Measurements from ENCODE around the gene MAD1L1.
"Not testable (repeated sequence)": the region's sequence is repeated elsewhere in the genome, so short reads cannot be mapped to it uniquely, and the experiment has no call there.

MAD1L1 gene

DNA sequence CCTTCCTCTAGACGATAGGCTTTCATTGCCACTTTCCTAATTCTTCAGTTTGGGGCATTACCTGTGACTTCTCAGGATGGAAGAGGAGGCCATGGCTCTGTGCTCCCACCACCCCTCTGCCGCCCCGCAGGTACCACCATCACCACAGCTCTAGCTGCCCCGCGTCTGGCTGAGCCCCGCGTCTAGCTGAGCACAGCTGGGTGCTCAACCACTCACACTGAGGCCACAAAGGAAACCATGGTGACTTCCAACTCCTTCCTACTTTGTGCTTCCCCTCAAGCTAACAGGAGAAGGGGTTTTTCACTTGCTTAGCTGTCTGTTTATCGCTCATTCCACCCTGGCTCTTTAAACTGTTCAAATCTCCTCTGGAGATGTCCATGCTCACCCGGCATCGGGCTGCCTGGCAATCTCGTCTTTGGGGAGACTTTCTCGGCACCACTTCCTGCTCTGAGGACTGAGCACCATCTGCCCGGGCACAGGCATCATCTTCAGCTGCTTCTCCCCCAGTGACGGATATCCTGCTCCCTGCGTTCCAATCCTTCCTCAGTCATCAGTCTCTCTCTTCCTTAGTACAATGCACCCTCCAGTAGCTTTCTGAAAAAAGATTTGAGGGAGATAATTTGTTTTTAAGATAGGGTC, 59.4 kb downstream of the MAD1L1 start:
- DNase-seq (ENCODE audit: low read depth), result no peak

- DNase-seq (ENCODE audit: low read depth), result no peak
These were observed 60.2 kb downstream of the MAD1L1 start for GRCh38 chr7:2172311-2173188.

- no peak for DNase-seq (ENCODE audit: low read depth)
These were observed 60.9 kb downstream of the MAD1L1 start for GRCh38 chr7:2171855-2172254.

- DNase-seq (ENCODE audit: low read depth), result no peak
These were observed 61.9 kb downstream of the MAD1L1 start for GRCh38 chr7:2170576-2171521.

GRCh38 chr7:2169923-2170575, 62.7 kb downstream of the MAD1L1 start:
- no peak for DNase-seq (ENCODE audit: low read depth)

GRCh38 chr7:2168615-2169311, 64.0 kb downstream of the MAD1L1 start:
- no peak for DNase-seq (ENCODE audit: low read depth)

DNA sequence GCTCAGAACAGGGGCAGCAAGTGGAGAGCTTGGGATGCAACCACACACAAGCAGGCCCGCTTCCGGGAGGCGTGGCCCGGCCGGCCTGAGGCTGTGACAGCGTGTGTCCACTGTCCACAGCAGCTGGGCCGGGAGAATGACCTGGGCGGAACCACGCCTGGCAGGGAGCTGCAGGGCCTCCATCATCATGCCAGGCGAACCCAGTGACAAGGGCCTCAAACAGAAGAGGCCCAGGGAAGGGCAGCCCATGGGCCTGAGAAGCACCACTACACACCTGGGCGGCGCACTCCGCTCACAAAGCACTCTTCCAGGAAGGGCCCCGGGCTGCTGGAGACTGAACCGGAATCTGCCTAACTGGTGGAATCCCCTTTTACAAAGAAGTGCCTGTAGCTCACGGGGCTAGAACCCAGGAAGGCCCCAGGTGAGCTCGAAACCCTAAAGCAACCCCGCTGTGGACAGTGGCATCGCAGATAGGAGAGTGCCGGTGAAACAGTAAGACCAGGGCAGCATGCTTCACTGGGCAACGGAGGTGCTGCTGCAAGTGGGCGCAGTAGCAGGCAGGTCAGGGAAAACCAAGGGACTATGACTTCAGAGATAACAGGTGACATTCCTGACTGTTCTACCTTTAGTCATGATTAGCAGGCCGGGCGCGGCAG, 66.0 kb downstream of the MAD1L1 start:
- no peak for DNase-seq (ENCODE audit: low read depth)

- no peak for DNase-seq (ENCODE audit: low read depth)
These were observed 66.8 kb downstream of the MAD1L1 start for GRCh38 chr7:2165610-2166594.

DNA sequence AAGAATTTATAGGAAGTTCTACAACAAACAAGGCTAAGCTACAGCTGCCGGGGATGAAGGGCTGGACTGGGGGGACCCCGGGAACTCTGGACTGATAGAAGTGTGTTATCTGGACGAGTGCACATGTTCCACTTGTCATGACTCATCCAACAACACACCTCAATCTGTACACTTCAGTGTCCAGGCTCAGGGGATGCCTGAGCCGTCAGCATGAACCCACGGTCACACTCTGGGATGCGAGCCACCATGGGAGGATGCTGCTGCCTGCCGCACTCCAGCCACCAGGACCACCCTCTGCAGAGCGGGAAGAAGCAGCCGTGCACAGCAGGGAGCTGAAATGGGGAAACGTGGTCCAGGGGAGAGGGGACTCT, 67.5 kb downstream of the MAD1L1 start:
- no peak for DNase-seq (ENCODE audit: low read depth)

DNA sequence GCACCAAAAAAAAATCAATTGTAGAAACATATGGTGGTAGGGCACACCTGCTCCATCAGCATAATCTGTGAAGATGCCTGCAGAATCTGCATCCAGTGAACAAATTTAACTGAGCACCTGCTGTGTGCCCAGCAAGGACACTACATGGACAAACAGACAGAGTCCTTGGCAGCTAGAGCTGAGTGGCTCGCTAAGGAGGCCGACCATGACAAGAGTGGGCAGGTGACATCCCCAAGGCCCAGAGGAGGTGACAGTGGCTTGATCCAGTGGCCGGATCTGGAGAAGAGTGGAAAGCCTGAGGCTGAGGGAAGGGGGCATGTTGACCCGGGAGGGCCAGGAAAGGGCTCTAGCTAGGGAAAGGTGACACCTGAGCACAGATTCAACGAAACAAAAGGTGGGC, 68.1 kb downstream of the MAD1L1 start:
- DNase-seq (ENCODE audit: low read depth), result no peak

DNA sequence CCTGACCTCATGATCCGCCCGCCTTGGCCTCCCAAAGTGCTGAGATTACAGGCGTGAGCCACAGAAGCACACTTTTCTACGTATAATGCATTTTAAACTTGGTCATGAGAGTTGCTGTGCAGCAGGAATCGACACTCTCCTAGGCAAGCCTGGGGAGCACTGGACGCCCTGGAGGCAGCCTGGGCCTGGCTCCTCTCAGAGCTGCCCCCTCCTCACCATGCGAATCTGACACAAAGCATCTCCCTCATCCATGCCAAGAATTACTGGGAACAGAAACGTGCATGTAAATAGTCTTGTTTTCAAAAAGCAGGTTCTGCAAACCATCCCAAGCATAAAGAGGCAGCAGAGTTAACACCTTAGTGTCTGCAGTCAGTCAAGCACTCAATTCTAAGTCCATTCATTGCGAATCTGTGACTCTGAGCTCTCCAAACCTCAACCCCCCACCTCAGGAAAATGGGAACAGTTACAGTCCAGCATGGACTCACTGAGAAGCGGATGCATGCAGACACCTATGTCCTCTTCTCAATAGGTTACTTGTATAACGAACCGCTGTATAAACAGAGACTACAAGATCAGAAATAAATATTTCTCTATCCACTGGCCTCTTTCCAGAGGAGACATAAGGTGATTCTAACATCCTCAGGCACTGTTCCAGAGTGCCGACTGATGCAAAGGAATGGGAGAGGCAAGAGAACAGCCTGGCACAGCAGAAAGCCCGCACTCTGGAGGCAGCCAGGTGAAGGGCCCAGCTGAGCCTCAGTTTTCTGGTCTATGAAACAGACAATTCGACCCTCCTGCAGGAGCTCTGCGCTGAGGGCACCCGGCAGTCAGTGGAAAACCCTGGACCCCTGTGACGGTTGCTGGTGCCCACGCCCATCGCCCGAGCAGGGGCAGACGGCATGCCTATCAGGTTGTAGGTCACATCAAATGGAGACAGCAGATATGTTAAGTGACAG, 68.9 kb downstream of the MAD1L1 start:
- DNase-seq (ENCODE audit: low read depth), result no peak

- DNase-seq (ENCODE audit: low read depth), result no peak
These were observed 69.8 kb downstream of the MAD1L1 start for GRCh38 chr7:2162959-2163358.

GRCh38 chr7:2162004-2162902, 70.5 kb downstream of the MAD1L1 start:
- not testable (repeated sequence) for DNase-seq (ENCODE audit: low read depth)

GRCh38 chr7:2159176-2159520, 73.6 kb downstream of the MAD1L1 start:
- DNase-seq (ENCODE audit: low read depth), result no peak

DNA sequence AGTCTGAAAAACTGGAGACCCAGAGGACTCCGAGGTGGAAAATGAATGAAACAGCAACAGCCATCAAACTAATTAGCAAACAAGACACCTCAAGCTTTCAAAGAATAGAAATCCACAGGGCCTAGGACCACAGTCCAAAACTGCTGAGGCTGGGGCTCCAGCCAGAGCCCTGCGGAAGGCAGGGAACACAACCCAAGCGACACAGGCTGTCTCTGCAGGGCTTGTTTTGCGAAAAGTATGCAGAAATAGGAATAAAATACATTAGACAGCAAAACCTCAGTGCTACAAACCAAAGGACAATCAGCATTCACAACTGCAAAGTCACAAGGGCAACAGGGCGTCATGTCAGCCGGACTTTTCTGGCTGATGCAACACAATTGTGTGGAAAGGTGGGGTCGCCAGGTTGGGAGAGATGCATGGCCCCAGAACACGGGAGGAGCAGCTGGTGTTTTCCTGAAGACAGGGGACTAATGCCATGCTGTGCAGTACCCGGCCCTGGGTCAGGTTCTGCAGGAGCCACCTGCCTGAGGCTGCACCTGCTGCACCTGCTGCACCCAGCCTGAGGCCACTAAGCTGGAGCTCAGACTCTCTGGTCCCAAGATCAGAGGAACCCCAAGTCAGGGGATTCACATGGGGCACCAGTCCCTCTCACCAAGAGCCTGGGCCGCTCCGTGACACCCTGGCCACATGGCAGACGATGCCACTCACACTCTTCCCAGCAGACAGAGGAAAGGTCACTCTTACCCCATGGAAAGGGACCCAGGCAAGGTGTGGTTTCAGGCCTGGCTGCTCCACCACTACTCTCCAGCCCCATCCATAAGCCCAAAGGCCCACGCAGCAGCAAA, 74.2 kb downstream of the MAD1L1 start:
- DNase-seq (ENCODE audit: low read depth), result no peak

DNA sequence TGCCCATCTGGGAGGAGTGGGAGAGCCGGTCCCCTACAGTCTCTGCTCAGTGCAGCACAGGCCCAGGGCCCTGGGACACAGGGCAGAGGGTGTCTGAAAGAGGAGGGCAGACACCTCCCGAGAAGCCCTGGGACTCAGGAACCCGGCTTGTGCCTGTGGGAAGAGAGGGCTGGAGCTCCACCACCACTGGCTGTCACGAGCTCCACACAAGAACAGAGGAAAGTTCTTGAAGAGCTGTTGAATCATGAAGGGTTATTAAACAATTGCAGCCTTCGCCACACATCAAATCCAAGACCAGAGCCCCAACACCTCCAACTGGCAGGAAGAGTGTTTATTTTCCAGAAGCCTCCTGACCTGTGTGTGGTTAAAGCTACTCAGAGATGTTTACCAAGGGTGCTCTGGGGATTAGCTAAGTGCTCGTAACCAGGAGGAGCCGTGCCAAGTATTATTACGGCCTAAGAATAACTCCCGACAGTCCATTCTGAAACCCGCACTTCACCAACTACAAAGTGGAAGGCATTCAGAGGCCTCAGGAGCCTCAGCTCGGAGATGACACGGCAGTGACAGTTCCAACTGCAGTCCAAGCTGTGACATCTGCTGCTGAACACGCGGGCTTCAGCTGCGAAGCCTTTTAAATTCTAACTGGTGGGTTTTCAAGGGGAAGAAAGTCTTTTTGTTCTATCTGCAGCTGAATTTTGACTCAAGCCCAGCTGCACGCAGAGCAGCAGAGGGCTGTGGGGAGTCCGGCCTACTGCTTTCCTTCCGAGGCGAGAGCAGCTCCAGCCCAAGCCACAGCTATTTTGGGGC, 75.1 kb downstream of the MAD1L1 start:
- DNase-seq (ENCODE audit: low read depth), result no peak
